ENCODE data around the gene SUMF2. TPM values are rescaled to one million over a fixed set of nuclear protein-coding genes. Genes with fewer than 3 reads are reported as not detected.
"Not testable (repeated sequence)": the region's sequence is repeated elsewhere in the genome, so short reads cannot be mapped to it uniquely, and the experiment has no call there.

The SUMF2 gene
- total RNA-seq, 1 experiment from 2014 or later = 89.2 TPM

GRCh38 chr7:56099653-56100052 is 35.6 kb downstream of the SUMF2 start:
- H4K8ac ChIP-seq (replicated peaks; ENCODE audit: insufficient read length, low read depth, low read length) = no peak overlapping the region
- H3K79me2 ChIP-seq (ENCODE audit: insufficient read depth, low read length) = no peaks in the 10 kb centered on the region
- Mint-ChIP-seq H3K27ac (no peak overlapping the region), H3K27me3 (ENCODE audit: low read depth) (no peaks in the 10 kb centered on the region), H3K4me3 (no peak overlapping the region), H3K9me3 (peaks cover 0 to 7% of the 10 kb centered on the region in 2 experiments; a peak in 2 of 5 replicates), H3K4me1 (no peaks in the 10 kb centered on the region), H3K36me3 (ENCODE audit: insufficient read depth in 1 of 3, low read depth in 3 of 3) (peaks cover 20 to 45% (median 34%) of the 10 kb centered on the region in 3 experiments)
- H3K27me3 ChIP-seq (ENCODE audit: insufficient read depth, low read length) = no peaks in the 10 kb centered on the region
- no peak overlapping the region for H3K4me2 ChIP-seq (ENCODE audit: insufficient read depth, insufficient read length, low read length)
- H4K20me1 ChIP-seq (ENCODE audit: control insufficient read depth, insufficient read depth, insufficient read length) = no peaks in the 10 kb centered on the region
- no peak overlapping the region for H2BK12ac ChIP-seq (ENCODE audit: insufficient read length, low read depth, low read length)
- no peak for TF ChIP-seq CTCF (conservative IDR thresholded peaks at IDR 0.05)
- no peak overlapping the region for H3T11ph ChIP-seq (ENCODE audit: low read length)
- WGBS (ENCODE audit: extremely low coverage, insufficient read length, low lambda C conversion rate) = no CpG with 5 or more reads among the region's 3 CpGs
- no peak overlapping the region for H4K91ac ChIP-seq (ENCODE audit: insufficient read length, low read depth, low read length)
- H3K9me3 ChIP-seq (ENCODE audit: control insufficient read depth, low read depth, low read length) = no peaks in the 10 kb centered on the region
- H2BK120ac ChIP-seq (ENCODE audit: low read depth, low read length, poor library complexity, severe bottlenecking) = no peak overlapping the region
- H3K4ac ChIP-seq (ENCODE audit: low read depth, low read length) = no peak overlapping the region
- no peak overlapping the region for H2BK20ac ChIP-seq (ENCODE audit: low read depth, low read length, poor library complexity, severe bottlenecking)
- H3K27ac ChIP-seq (ENCODE audit: insufficient read length, low read depth, low read length) = no peak overlapping the region
- no peaks in the 10 kb centered on the region for H3K23me2 ChIP-seq (ENCODE audit: insufficient read length, low read depth, low read length, poor library complexity, severe bottlenecking)
- H2AK5ac ChIP-seq (ENCODE audit: insufficient read length, low read length) = no peak overlapping the region
- no peak overlapping the region for H2AFZ ChIP-seq (ENCODE audit: low read length)
- H3K56ac ChIP-seq (ENCODE audit: insufficient read length, low read depth, low read length) = no peak overlapping the region
- no peak overlapping the region for H3K23ac ChIP-seq (ENCODE audit: insufficient read length, low read depth, low read length)
- no peak for DNase-seq
- H2BK5ac ChIP-seq (ENCODE audit: insufficient read length, low read length) = no peak overlapping the region
- H4K5ac ChIP-seq (ENCODE audit: insufficient read length, low read depth, low read length) = no peak overlapping the region
- H3K4me1 ChIP-seq (ENCODE audit: insufficient read depth, low read length) = no peaks in the 10 kb centered on the region
- no peak overlapping the region for H2BK15ac ChIP-seq (ENCODE audit: low read depth, low read length)
- H3K14ac ChIP-seq (ENCODE audit: insufficient read depth, low read length) = no peak overlapping the region
- H3K79me1 ChIP-seq (ENCODE audit: insufficient read depth, low read depth, low read length, poor library complexity, severe bottlenecking) = no peaks in the 10 kb centered on the region
- H3K9ac ChIP-seq (ENCODE audit: extremely low read depth, insufficient read length, low read length) = no peak overlapping the region
- no peak overlapping the region for H3K18ac ChIP-seq (ENCODE audit: insufficient read length, low read depth, low read length)

- peaks cover 17 to 33% of the 10 kb centered on the region in 2 experiments for H3K9me3 Mint-ChIP-seq
- H3K36me3 Mint-ChIP-seq (ENCODE audit: insufficient read depth in 1 of 3, low read depth in 3 of 3) = peaks cover 23 to 55% (median 34%) of the 10 kb centered on the region in 3 experiments
- WGBS (ENCODE audit: extremely low coverage, insufficient read length, low lambda C conversion rate) = no CpG with 5 or more reads among the region's 9 CpGs
These were observed 40.1 kb downstream of the SUMF2 start for GRCh38 chr7:56104138-56104537.

More at GRCh38 chr7:56104138-56104537, 40.1 kb downstream of the SUMF2 start:
- H3K14ac ChIP-seq (ENCODE audit: insufficient read depth, low read length); H2BK20ac ChIP-seq (ENCODE audit: low read depth, low read length, poor library complexity, severe bottlenecking); H2BK5ac ChIP-seq (ENCODE audit: insufficient read length, low read length); H3K4ac ChIP-seq (ENCODE audit: low read depth, low read length); H2BK12ac ChIP-seq (ENCODE audit: insufficient read length, low read depth, low read length); H3K27ac Mint-ChIP-seq; H3K27me3 Mint-ChIP-seq (ENCODE audit: low read depth); H4K91ac ChIP-seq (ENCODE audit: insufficient read length, low read depth, low read length); H3K18ac ChIP-seq (ENCODE audit: insufficient read length, low read depth, low read length); H3K27me3 ChIP-seq (ENCODE audit: insufficient read depth, low read length); H3K79me1 ChIP-seq (ENCODE audit: insufficient read depth, low read depth, low read length, poor library complexity, severe bottlenecking); H3K4me1 ChIP-seq (ENCODE audit: insufficient read depth, low read length); H3K9ac ChIP-seq (ENCODE audit: extremely low read depth, insufficient read length, low read length); H3K4me2 ChIP-seq (ENCODE audit: insufficient read depth, insufficient read length, low read length); H2AFZ ChIP-seq (ENCODE audit: low read length); H3K23me2 ChIP-seq (ENCODE audit: insufficient read length, low read depth, low read length, poor library complexity, severe bottlenecking); H3K9me3 ChIP-seq (ENCODE audit: control insufficient read depth, low read depth, low read length); H2BK120ac ChIP-seq (ENCODE audit: low read depth, low read length, poor library complexity, severe bottlenecking); H2BK15ac ChIP-seq (ENCODE audit: low read depth, low read length); H3T11ph ChIP-seq (ENCODE audit: low read length); H4K5ac ChIP-seq (ENCODE audit: insufficient read length, low read depth, low read length); H3K23ac ChIP-seq (ENCODE audit: insufficient read length, low read depth, low read length); DNase-seq; H3K79me2 ChIP-seq (ENCODE audit: insufficient read depth, low read length); H3K27ac ChIP-seq (ENCODE audit: insufficient read length, low read depth, low read length); H4K8ac ChIP-seq (replicated peaks; ENCODE audit: insufficient read length, low read depth, low read length); H3K56ac ChIP-seq (ENCODE audit: insufficient read length, low read depth, low read length); H4K20me1 ChIP-seq (ENCODE audit: control insufficient read depth, insufficient read depth, insufficient read length); H2AK5ac ChIP-seq (ENCODE audit: insufficient read length, low read length): not testable (repeated sequence)
- Mint-ChIP-seq H3K4me3 (peak overlapping the region in 1 of 2 experiments; percentile 7; a peak in 1 of 5 replicates), H3K4me1 (peaks cover 8 to 11% of the 10 kb centered on the region in 2 experiments)

Measured in H9 (cell line).